K562 (cell line): ENCODE results near the gene PYGB. TPM values are rescaled to one million over a fixed set of nuclear protein-coding genes. Genes with fewer than 3 reads are reported as not detected.

Source experiments
- ARNT ChIP-seq, 2 experiments: fragments of 450-650 bp; IDR thresholded peaks; 2 replicates each; pipeline ENCODE4 v1.6.1; 2016; ENCODE audit warnings: mild to moderate bottlenecking in 1 of 2
- ASH1L ChIP-seq: fragments of 450-650 bp; IDR thresholded peaks from 2 replicates; pipeline ENCODE4 v1.6.1; 2018; ENCODE audit warnings: borderline replicate concordance, mild to moderate bottlenecking, low read depth; ENCODE audit not compliant: partially characterized antibody
- GTF2F1 ChIP-seq: IDR thresholded peaks from 2 replicates; pipeline ENCODE4 v1.6.1; 2011; ENCODE audit warnings: low read depth, low read length, improper control_type of control experiment
- KLF16 ChIP-seq: IDR thresholded peaks from 2 replicates; pipeline ENCODE4 v1.6.1; 2016; ENCODE audit warnings: antibody characterized with exemption
- RHOXF2B ChIP-seq: fragments of 250-450 bp; sonication (Bioruptor Pico); conservative IDR thresholded peaks from 2 replicates; pipeline ENCODE4 v1.5.1; 2021
- SMARCC2 ChIP-seq: fragments of 450-650 bp; IDR thresholded peaks from 2 replicates; pipeline ENCODE4 v1.6.1; 2017; ENCODE audit warnings: antibody characterized with exemption, moderate library complexity, mild to moderate bottlenecking, low read depth
- ZNF384 ChIP-seq: IDR thresholded peaks from 2 replicates; pipeline ENCODE4 v1.6.1; 2012; ENCODE audit warnings: low read depth, low read length, improper control_type of control experiment
- polyA plus RNA-seq, 8 experiments: library from polyadenylated mRNA; depleted of rRNA in 4 of 8; stranded (reverse) in 5 of 8; unstranded in 3 of 8; fragments of >200 nt; fragmentation: Nextera tagmentation in 2 of 8; fragmentation: Illumina TruSeq in 1 of 8; extraction: Ambion mirVana in 2 of 8; extraction: Trizol in 1 of 8; gene quantifications; 2 replicates each; pipeline versions ENCODE4 v1.2.1 to v1.2.3, GENCODE V29; 2011 to 2014; ENCODE audit warnings: inconsistent platforms in 1 of 8, missing spikeins in 1 of 8
- total RNA-seq, 7 experiments: library from RNA; depleted of rRNA in 6 of 7; stranded (reverse); fragments of >200 nt in 6 of 7; fragmentation: Illumina TruSeq in 2 of 7; extraction: Trizol in 2 of 7; gene quantifications; 2 replicates each; pipeline versions ENCODE4 v1.2.1 to v1.2.3, GENCODE V29; 2011 to 2021; ENCODE audit warnings: low replicate concordance in 1 of 7
- TF ChIP-seq, protein P1 (sequence below): fragments of 450-650 bp; formaldehyde crosslinking; conservative IDR thresholded peaks from 2 replicates; pipeline ENCODE4 v1.4.0; 2022; ENCODE audit warnings: mild to moderate bottlenecking, missing genetic modification characterization
- TF ChIP-seq, protein P2 (sequence below): fragments of 450-650 bp; IDR thresholded peaks from 2 replicates; pipeline ENCODE4 v1.6.1; 2016
- TF ChIP-seq, protein P3 (sequence below): fragments of 250-450 bp; sonication (Bioruptor Pico); IDR thresholded peaks from 2 replicates; pipeline ENCODE4 v1.4.0; 2020; ENCODE audit warnings: mild to moderate bottlenecking
- TF ChIP-seq, protein P4 (sequence below): fragments of 450-650 bp; IDR thresholded peaks from 2 replicates; pipeline ENCODE4 v1.7.1; 2018; ENCODE audit warnings: mild to moderate bottlenecking, low read depth; ENCODE audit not compliant: partially characterized antibody
- TF ChIP-seq, protein P5 (sequence below), 2 experiments: fragments of 450-650 bp; formaldehyde crosslinking in 1 of 2; IDR thresholded peaks; 2 replicates each; pipeline versions ENCODE4 v1.4.0 to v1.6.1; 2014 to 2020; ENCODE audit warnings: mild to moderate bottlenecking in 2 of 2, borderline replicate concordance in 1 of 2, low read depth in 1 of 2

Gene PYGB
- total and polyA plus RNA-seq, 9 of the 15 experiments (the other 6 are each of a cell fraction or from before 2014, with no cell fraction given): 0.34 to 18.0 (median 9.8) TPM

DNA sequence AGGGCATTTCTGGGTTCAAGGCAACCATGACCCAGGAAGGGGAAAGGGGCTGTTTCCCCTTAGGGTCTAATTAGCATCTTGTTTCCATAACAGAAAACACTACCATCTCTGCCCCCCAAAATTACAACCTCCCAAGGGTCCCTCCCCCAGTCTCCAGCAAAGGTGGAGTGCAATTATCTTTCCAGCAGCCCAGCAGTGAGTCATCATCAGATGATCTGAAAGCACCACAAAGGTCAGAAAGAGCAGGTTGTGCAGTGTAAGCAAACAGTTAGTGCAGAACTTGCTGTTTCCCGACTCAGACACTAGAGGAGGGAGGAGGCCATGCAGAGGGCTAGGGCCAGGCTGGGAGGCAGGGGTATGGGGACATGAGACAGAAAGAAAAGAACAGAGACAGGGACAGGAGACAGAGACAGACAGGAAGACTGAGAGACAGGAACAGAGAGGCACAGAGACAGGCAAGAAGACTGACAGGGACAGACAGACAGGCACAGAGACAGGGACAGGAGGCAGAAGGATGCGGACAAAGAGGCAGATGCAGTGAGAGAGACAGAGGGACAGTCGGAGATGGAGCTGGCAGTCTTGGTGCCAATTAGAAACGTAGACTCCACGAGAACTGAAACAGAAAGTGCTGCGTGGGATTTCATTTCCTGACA, 62.5 kb downstream of the PYGB start (continued):
- TF ChIP-seq, protein P1, sequence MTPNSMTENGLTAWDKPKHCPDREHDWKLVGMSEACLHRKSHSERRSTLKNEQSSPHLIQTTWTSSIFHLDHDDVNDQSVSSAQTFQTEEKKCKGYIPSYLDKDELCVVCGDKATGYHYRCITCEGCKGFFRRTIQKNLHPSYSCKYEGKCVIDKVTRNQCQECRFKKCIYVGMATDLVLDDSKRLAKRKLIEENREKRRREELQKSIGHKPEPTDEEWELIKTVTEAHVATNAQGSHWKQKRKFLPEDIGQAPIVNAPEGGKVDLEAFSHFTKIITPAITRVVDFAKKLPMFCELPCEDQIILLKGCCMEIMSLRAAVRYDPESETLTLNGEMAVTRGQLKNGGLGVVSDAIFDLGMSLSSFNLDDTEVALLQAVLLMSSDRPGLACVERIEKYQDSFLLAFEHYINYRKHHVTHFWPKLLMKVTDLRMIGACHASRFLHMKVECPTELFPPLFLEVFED: peak; percentile 70; the same call in 1 of the 2 replicates
- TF ChIP-seq KLF16 (peak; percentile 87), ARNT (IDR thresholded peaks at IDR 0.05) (peak in 1 of 2 experiments; percentile 59; a peak in 2 of 4 replicates), RHOXF2B (CRISPR knock-in tag) (no peak), ZNF384 (0 out of 2 replicates have a peak, but pooled peaks have one; percentile 22), SMARCC2 (peak; percentile 74; the same call in 1 of the 2 replicates), GTF2F1 (no peak), ASH1L (no peak)
- TF ChIP-seq, protein P2, sequence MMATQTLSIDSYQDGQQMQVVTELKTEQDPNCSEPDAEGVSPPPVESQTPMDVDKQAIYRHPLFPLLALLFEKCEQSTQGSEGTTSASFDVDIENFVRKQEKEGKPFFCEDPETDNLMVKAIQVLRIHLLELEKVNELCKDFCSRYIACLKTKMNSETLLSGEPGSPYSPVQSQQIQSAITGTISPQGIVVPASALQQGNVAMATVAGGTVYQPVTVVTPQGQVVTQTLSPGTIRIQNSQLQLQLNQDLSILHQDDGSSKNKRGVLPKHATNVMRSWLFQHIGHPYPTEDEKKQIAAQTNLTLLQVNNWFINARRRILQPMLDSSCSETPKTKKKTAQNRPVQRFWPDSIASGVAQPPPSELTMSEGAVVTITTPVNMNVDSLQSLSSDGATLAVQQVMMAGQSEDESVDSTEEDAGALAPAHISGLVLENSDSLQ: peak; percentile 56
- TF ChIP-seq, protein P3, sequence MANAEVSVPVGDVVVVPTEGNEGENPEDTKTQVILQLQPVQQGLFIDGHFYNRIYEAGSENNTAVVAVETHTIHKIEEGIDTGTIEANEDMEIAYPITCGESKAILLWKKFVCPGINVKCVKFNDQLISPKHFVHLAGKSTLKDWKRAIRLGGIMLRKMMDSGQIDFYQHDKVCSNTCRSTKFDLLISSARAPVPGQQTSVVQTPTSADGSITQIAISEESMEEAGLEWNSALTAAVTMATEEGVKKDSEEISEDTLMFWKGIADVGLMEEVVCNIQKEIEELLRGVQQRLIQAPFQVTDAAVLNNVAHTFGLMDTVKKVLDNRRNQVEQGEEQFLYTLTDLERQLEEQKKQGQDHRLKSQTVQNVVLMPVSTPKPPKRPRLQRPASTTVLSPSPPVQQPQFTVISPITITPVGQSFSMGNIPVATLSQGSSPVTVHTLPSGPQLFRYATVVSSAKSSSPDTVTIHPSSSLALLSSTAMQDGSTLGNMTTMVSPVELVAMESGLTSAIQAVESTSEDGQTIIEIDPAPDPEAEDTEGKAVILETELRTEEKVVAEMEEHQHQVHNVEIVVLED: no peak
- TF ChIP-seq, protein P4, sequence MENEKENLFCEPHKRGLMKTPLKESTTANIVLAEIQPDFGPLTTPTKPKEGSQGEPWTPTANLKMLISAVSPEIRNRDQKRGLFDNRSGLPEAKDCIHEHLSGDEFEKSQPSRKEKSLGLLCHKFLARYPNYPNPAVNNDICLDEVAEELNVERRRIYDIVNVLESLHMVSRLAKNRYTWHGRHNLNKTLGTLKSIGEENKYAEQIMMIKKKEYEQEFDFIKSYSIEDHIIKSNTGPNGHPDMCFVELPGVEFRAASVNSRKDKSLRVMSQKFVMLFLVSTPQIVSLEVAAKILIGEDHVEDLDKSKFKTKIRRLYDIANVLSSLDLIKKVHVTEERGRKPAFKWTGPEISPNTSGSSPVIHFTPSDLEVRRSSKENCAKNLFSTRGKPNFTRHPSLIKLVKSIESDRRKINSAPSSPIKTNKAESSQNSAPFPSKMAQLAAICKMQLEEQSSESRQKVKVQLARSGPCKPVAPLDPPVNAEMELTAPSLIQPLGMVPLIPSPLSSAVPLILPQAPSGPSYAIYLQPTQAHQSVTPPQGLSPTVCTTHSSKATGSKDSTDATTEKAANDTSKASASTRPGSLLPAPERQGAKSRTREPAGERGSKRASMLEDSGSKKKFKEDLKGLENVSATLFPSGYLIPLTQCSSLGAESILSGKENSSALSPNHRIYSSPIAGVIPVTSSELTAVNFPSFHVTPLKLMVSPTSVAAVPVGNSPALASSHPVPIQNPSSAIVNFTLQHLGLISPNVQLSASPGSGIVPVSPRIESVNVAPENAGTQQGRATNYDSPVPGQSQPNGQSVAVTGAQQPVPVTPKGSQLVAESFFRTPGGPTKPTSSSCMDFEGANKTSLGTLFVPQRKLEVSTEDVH: no peak
- TF ChIP-seq, protein P5, sequence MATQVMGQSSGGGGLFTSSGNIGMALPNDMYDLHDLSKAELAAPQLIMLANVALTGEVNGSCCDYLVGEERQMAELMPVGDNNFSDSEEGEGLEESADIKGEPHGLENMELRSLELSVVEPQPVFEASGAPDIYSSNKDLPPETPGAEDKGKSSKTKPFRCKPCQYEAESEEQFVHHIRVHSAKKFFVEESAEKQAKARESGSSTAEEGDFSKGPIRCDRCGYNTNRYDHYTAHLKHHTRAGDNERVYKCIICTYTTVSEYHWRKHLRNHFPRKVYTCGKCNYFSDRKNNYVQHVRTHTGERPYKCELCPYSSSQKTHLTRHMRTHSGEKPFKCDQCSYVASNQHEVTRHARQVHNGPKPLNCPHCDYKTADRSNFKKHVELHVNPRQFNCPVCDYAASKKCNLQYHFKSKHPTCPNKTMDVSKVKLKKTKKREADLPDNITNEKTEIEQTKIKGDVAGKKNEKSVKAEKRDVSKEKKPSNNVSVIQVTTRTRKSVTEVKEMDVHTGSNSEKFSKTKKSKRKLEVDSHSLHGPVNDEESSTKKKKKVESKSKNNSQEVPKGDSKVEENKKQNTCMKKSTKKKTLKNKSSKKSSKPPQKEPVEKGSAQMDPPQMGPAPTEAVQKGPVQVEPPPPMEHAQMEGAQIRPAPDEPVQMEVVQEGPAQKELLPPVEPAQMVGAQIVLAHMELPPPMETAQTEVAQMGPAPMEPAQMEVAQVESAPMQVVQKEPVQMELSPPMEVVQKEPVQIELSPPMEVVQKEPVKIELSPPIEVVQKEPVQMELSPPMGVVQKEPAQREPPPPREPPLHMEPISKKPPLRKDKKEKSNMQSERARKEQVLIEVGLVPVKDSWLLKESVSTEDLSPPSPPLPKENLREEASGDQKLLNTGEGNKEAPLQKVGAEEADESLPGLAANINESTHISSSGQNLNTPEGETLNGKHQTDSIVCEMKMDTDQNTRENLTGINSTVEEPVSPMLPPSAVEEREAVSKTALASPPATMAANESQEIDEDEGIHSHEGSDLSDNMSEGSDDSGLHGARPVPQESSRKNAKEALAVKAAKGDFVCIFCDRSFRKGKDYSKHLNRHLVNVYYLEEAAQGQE (IDR thresholded peaks at IDR 0.05; ENCODE audit: borderline replicate concordance): peak; percentile 59; the same call in 1 of the 2 replicates
- TF ChIP-seq, protein P5 (CRISPR knock-in tag; IDR thresholded peaks at IDR 0.05; ENCODE audit: low read depth): no peak
